NCI-H748 (cell line): Measurements from ENCODE around the gene EYA3.
A peak's percentile ranks its signal among the peaks of the same experiment; 100 is the strongest.

ENCODE experiments used
- DNase-seq: peaks from one replicate; lab custom pipeline; 2025; ENCODE audit not compliant: unreplicated experiment; lab: John Stamatoyannopoulos, UW

Gene EYA3

DNA sequence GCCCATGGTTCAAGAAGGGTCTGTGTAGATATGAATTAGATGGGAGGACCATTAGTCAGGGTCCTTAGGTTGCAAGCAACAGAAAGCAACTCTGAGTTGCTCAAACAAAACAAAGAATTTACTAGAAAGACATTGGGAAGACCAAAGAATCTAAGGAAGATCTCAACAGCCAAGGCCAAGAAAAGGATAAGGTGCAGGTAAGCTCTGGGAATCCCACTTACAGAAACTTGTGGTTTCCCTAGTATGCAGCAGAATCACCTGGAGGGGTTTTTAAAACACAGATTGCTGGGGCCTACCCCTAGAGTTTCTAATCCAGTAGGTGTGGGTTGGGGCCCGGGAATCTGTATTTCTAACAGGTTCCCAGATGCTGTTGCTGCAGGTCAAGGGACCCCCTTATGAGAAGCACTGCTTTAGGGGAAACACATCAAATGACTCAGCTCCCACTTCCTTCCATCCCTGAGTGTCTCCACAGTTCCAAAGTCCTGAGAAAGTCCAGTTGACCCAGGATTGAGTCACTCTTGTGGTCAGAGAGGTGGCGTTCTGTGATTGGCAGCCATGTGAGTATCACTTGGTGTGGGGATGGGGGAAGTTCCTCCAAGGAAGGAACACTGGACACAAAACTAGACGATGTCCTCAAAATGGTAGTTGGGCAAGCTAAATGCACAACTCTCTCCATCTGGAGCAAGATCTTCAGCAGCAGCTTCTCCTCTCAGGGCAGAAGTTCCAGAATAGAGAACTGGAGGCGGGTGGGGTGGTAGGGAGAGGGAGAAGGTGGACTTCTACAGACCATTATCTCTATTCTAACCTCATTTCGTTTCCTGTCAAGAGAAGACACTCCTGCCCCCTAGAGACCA lies 24.2 kb upstream of the EYA3 start:
- DNase-seq: peak; percentile 1

- DNase-seq: no peak
These were observed 22.7 kb upstream of the EYA3 start for GRCh38 chr1:28111157-28111556.

DNA sequence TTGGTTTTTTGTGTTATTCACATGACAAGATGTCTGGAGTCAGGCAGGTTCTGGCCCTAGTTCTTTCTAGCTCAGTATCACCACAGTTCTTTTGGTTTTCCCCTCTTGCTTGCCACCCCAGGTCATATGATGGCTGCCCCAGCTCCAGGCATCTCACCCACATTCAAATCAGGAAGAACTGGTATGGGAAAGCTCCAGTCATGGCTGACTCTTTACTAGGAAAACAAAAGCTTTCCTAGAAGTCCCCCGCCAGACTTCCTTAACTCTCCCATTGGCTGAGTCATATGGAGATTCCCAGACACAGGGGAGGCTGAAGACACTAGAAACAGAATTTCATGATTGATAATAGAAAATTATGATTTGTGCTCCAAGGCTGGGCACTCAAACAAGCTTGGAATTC lies 22.1 kb upstream of the EYA3 start:
- DNase-seq: no peak

GRCh38 chr1:28109639-28110038 lies 21.2 kb upstream of the EYA3 start:
- DNase-seq: no peak

DNA sequence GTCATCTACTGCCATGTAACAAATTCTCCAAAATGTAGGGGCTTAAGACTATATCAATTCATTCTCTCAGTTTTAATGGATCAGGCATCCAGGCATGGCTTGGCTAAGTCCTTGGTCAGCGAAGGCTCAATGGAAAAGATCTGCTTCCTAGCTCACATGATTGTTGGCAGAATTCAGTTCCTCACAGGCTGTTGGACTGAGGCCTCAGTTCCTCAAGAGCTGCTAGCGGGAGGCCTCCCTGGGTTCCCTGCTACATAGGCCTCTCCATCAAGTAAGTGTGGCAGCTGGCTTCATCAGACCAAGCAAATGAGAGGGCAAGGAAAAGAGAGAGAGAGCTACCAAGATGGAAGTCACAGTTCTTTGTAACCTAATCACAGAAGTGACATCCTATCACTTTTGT lies 19.6 kb upstream of the EYA3 start:
- no peak for DNase-seq

GRCh38 chr1:28104866-28105467 lies 16.6 kb upstream of the EYA3 start:
- peak; percentile 25 for DNase-seq

- DNase-seq: peak; percentile 15
These were observed 13.8 kb upstream of the EYA3 start for GRCh38 chr1:28102189-28102588.

DNA sequence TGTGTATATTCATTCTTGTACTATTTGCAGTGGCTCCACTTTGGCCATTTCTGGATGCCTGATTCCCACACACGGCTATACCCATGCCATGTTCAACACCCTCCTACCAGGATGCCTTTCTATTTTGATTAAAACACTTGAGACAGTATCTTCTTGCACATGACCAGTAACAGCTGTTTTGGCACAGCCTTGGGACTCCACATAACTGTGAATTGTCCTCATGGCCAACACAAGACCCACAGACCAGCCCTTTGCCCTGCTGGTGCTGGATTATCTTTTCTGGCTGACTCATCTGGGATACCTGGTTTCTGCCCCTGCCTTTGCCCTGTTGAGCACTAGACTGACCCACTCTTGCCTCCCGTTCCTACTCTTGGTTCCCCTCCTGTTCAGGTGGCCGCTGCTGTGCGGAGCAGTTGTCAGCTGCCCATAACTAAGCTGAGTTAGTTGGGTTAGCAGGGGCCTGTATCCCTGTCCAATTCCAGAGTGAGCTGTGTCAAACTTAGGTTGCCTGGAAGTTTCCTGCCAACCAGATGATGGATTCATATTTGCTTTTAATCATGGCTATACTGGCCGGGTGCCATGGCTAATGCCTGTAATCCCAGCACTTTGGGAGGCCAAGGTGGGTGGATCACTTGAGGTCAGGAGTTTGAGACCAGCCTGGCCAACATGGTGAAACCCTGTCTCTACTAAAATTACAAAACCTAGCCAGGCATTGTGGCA lies 10.8 kb upstream of the EYA3 start:
- DNase-seq: no peak

- DNase-seq: no peak
These were observed 8.7 kb upstream of the EYA3 start for GRCh38 chr1:28097100-28097472.

GRCh38 chr1:28096210-28097099 lies 8.0 kb upstream of the EYA3 start:
- no peak for DNase-seq

DNA sequence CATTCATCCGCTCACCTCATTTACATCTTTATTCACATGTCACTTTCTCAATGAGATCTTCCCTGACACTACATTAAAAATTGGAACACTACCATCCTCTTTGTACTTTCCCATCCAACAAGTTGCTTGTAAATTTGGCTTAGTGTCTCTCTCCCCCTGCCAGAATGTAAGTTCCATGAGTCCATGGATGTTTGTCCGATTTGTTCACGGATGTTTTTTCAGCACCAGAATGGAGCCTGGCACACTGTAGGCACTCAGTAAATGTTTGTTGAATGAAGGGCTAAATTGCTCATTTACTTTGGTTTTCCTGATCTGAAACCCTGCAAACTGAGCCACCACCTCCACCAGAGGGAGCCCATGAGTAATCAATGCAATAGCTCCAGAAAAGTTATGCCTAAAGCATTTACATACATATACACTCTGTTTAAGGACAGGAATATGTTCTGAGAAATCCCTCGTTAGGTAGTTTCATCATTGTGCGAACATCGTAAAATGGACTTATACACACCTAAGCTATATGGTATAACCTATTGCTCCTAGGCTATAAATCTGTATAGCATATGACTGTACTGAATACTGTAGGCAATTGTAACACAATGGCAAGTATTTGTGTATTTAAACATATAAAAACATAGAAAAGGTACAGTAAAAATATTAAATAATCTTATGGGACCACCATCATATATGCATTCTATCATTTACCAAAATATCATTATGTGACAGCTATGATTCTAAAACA lies 2.8 kb upstream of the EYA3 start:
- peak; percentile 59 for DNase-seq

- DNase-seq: peak; percentile 29
These were observed 719 bp downstream of the EYA3 start for GRCh38 chr1:28087614-28088167.

GRCh38 chr1:28086651-28087050 lies 1.8 kb downstream of the EYA3 start:
- no peak for DNase-seq

DNA sequence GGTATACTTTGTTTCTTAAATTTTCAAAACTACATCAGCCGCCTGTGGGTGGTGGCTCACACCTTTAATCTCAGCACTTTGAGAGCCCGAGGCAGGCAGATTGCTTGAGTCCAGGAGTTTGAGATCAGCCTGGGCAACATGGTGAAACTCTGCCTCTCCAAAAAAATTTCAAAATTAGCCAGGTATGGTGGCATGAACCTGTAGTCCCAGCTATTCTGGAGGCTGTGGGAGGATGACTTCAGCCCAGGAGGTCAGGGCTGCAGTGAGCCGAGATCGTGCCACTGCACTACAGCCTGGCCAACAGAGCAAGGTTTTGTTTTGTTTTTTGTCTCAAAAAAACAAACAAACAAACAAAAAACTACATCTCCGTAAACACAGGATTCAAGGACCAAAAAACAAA lies 3.3 kb downstream of the EYA3 start:
- DNase-seq: no peak

GRCh38 chr1:28083876-28084275 lies 4.5 kb downstream of the EYA3 start:
- DNase-seq: no peak

GRCh38 chr1:28078680-28079626 lies 9.5 kb downstream of the EYA3 start:
- DNase-seq: no peak

DNA sequence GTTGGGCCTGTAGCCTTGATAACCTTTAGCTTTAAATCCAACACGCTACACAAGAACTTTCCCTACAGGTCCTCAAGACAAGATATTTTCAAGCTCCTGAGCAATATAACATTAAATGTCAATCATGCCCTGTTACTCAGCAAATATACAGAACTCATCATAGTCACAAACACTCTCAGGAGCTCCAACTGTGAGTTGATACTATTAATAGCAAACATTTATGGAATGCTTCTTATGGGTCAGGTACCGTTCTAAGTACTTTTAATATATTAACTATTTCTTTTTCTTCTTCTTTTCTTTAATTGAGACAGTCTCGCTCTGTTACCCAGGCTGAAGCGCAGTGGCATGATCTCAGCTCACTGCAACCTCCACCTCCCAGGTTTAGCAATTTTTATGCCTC lies 10.1 kb downstream of the EYA3 start:
- DNase-seq: no peak

GRCh38 chr1:28074892-28075511 lies 13.4 kb downstream of the EYA3 start:
- DNase-seq: no peak

- DNase-seq: no peak
These were observed 14.5 kb downstream of the EYA3 start for GRCh38 chr1:28073867-28074266.
